H1 (cell line): ENCODE data around the gene PNCK. TPM values are rescaled to one million over a fixed set of nuclear protein-coding genes. Genes with fewer than 3 reads are reported as not detected.
"Not testable (repeated sequence)": the region's sequence is repeated elsewhere in the genome, so short reads cannot be mapped to it uniquely, and the experiment has no call there.

Source experiments
- CTCF ChIA-PET: fragments of 300-600 bp; sonication (Branson Sonifier 250); formaldehyde crosslinking; loops from one replicate; lab custom pipeline; 2021; ENCODE audit not compliant: partially characterized antibody; lab: Charles Lee
- POLR2A ChIA-PET: fragments of 300-600 bp; sonication (Branson Sonifier 250); formaldehyde crosslinking; loops from one replicate; lab custom pipeline; 2021; ENCODE audit warnings: inconsistent platforms; ENCODE audit not compliant: partially characterized antibody; lab: Charles Lee
- DNase-seq, 2 experiments: peaks; one replicate each; pipeline versions ENCODE4 v3.0.0 to v3.0.0-alpha.2; 2010 to 2022; ENCODE audit warnings: low spot score in 2 of 2, low read depth in 1 of 2, mixed read lengths in 1 of 2
- FAIRE-seq: peaks from 2 replicates; lab custom pipeline; 2011; peaks lifted over from hg19 to GRCh38; lab: Jason Lieb, UNC
- H2AFZ ChIP-seq: 2 replicates; pipeline ENCODE4 v1.8.1; 2012; ENCODE audit warnings: low read length, inconsistent platforms
- H2AK5ac ChIP-seq: 2 replicates; pipeline ENCODE4 v1.6.1; 2013; ENCODE audit warnings: low read depth, low read length
- H2BK120ac ChIP-seq: replicated peaks from 2 replicates; pipeline ENCODE3; 2013; ENCODE audit warnings: low read depth, low read length, inconsistent platforms
- H2BK12ac ChIP-seq: 2 replicates; pipeline ENCODE4 v1.6.1; 2013; ENCODE audit warnings: low read depth, low read length
- H2BK15ac ChIP-seq: 2 replicates; pipeline ENCODE4 v1.6.1; 2013; ENCODE audit warnings: low read length
- H2BK20ac ChIP-seq: 2 replicates; pipeline ENCODE4 v1.6.1; 2013; ENCODE audit warnings: low read length
- H2BK5ac ChIP-seq: 2 replicates; pipeline ENCODE4 v1.6.1; 2013; ENCODE audit warnings: low read depth, low read length
- H3K14ac ChIP-seq: 2 replicates; pipeline ENCODE4 v1.6.1; 2013; ENCODE audit warnings: inconsistent platforms; ENCODE audit not compliant: insufficient read length
- H3K18ac ChIP-seq: 2 replicates; pipeline ENCODE4 v1.6.1; 2013; ENCODE audit warnings: low read length; ENCODE audit errors: extremely low read depth
- H3K23ac ChIP-seq: 2 replicates; pipeline ENCODE4 v1.6.1; 2013; ENCODE audit warnings: inconsistent platforms; ENCODE audit not compliant: insufficient read length
- H3K23me2 ChIP-seq: 2 replicates; pipeline ENCODE4 v1.6.1; 2013; ENCODE audit warnings: low read depth, low read length
- H3K27ac ChIP-seq: 2 replicates; pipeline ENCODE4 v1.6.1; 2011; ENCODE audit warnings: low read depth, low read length, inconsistent platforms
- H3K27me3 ChIP-seq, 4 experiments: replicated peaks in 1 of 4; 1 replicate in 1 of 4; 2 replicates in 3 of 4; pipeline versions ENCODE4 v1.6.1 to v1.8.1; 2011 to 2013; ENCODE audit warnings: low read length in 3 of 4, mild to moderate bottlenecking in 3 of 4, inconsistent platforms in 2 of 4, mixed read lengths in 2 of 4, moderate library complexity in 1 of 4; ENCODE audit not compliant: control insufficient read depth in 3 of 4, insufficient read depth in 3 of 4; ENCODE audit errors: extremely low read depth in 1 of 4
- H3K36me3 ChIP-seq, 4 experiments: 2 replicates each; pipeline versions ENCODE4 v1.6.1 to v1.8.1; 2011 to 2013; ENCODE audit warnings: mild to moderate bottlenecking in 4 of 4, low read length in 3 of 4, moderate library complexity in 2 of 4, control low read depth in 1 of 4, inconsistent platforms in 1 of 4; ENCODE audit not compliant: insufficient read depth in 4 of 4, control insufficient read depth in 2 of 4
- H3K4ac ChIP-seq: replicated peaks from 2 replicates; pipeline ENCODE3; 2013; ENCODE audit warnings: low read length, low read depth, mixed read lengths, inconsistent platforms; ENCODE audit not compliant: insufficient read length
- H3K4me1 ChIP-seq, 4 experiments: replicated peaks in 1 of 4; 1 replicate in 1 of 4; 2 replicates in 3 of 4; pipeline versions ENCODE4 v1.6.1 to v1.8.1; 2011 to 2013; ENCODE audit warnings: low read length in 3 of 4, inconsistent platforms in 2 of 4, mixed read lengths in 1 of 4; ENCODE audit not compliant: insufficient read depth in 4 of 4, control insufficient read depth in 3 of 4
- H3K4me2 ChIP-seq, 2 experiments: 2 replicates each; pipeline versions ENCODE4 v1.6.1 to v1.8.1; 2011 to 2013; ENCODE audit warnings: low read depth in 2 of 2, low read length in 2 of 2, control low read depth in 1 of 2, inconsistent platforms in 1 of 2, mild to moderate bottlenecking in 1 of 2; ENCODE audit not compliant: insufficient read depth in 1 of 2
- H3K4me3 ChIP-seq, 4 experiments: fragments of 200-600, 300-600 bp in 1 of 4; sonication (generic), shearing (Covaris generic), sonication (Bioruptor Twin) in 1 of 4; 2 replicates each; pipeline versions ENCODE4 v1.5.1 to v1.8.1; 2011 to 2016; ENCODE audit warnings: low read length in 4 of 4, low read depth in 3 of 4, control low read depth in 2 of 4, inconsistent platforms in 2 of 4, mild to moderate bottlenecking in 2 of 4, mixed read lengths in 1 of 4, moderate library complexity in 1 of 4; ENCODE audit not compliant: insufficient read depth in 2 of 4; ENCODE audit errors: extremely low read depth in 1 of 4
- H3K56ac ChIP-seq: replicated peaks from 2 replicates; pipeline ENCODE3; 2013; ENCODE audit warnings: low read depth, mild to moderate bottlenecking, mixed read lengths, low read length, inconsistent platforms; ENCODE audit not compliant: insufficient read length
- H3K79me1 ChIP-seq: 2 replicates; pipeline ENCODE4 v1.6.1; 2013; ENCODE audit warnings: low read depth, low read length, control low read depth
- H3K79me2 ChIP-seq, 2 experiments: 2 replicates each; pipeline versions ENCODE4 v1.6.1 to v1.8.1; 2012 to 2013; ENCODE audit warnings: low read length in 2 of 2, mild to moderate bottlenecking in 2 of 2, inconsistent platforms in 1 of 2; ENCODE audit not compliant: insufficient read depth in 2 of 2, control insufficient read depth in 1 of 2
- H3K9ac ChIP-seq, 4 experiments: replicated peaks in 1 of 4; 1 replicate in 1 of 4; 2 replicates in 3 of 4; pipeline versions ENCODE4 v1.6.1 to v1.8.1; 2011 to 2013; ENCODE audit warnings: low read depth in 3 of 4, low read length in 3 of 4, control low read depth in 2 of 4, mild to moderate bottlenecking in 2 of 4, moderate library complexity in 2 of 4, inconsistent platforms in 1 of 4; ENCODE audit errors: extremely low read depth in 1 of 4
- H3K9me3 ChIP-seq, 2 experiments: 2 replicates each; pipeline versions ENCODE4 v1.6.1 to v1.8.1; 2012 to 2013; ENCODE audit warnings: mild to moderate bottlenecking in 2 of 2, moderate library complexity in 2 of 2, control low read depth in 1 of 2, inconsistent platforms in 1 of 2, low read depth in 1 of 2, low read length in 1 of 2, mixed read lengths in 1 of 2; ENCODE audit not compliant: insufficient read depth in 2 of 2
- H4K20me1 ChIP-seq, 2 experiments: replicated peaks in 1 of 2; 2 replicates each; pipeline versions ENCODE3 to v1.8.1; 2011 to 2013; ENCODE audit warnings: inconsistent platforms in 2 of 2, low read length in 2 of 2, mild to moderate bottlenecking in 1 of 2; ENCODE audit not compliant: insufficient read depth in 2 of 2, control insufficient read depth in 1 of 2
- H4K5ac ChIP-seq: 2 replicates; pipeline ENCODE4 v1.6.1; 2013; ENCODE audit warnings: low read length, low read depth, mixed read lengths, inconsistent platforms; ENCODE audit not compliant: insufficient read length
- H4K8ac ChIP-seq: 2 replicates; pipeline ENCODE4 v1.8.0; 2013; ENCODE audit warnings: mild to moderate bottlenecking, moderate library complexity, low read length, inconsistent platforms; ENCODE audit not compliant: insufficient read depth; ENCODE audit errors: extremely low read depth
- H4K91ac ChIP-seq: replicated peaks from 2 replicates; pipeline ENCODE3; 2013; ENCODE audit warnings: low read length, mixed read lengths, inconsistent platforms; ENCODE audit not compliant: insufficient read length
- WGBS, 2 experiments: shearing (Covaris generic) in 1 of 2; methylation state at CpG; one replicate each; pipeline versions ENCODE4 v1.1.6 to v1.1.7; 2013 to 2015; ENCODE audit warnings: low lambda C conversion rate in 2 of 2, mixed read lengths in 2 of 2, inconsistent platforms in 1 of 2, low coverage in 1 of 2, missing lambda C conversion rate in 1 of 2; ENCODE audit not compliant: insufficient replicate concordance in 2 of 2, insufficient coverage in 1 of 2, insufficient read length in 1 of 2; ENCODE audit errors: extremely low coverage in 1 of 2, missing lambda C conversion rate in 1 of 2; 5-methylcytosine and 5-hydroxymethylcytosine counted together
- polyA plus RNA-seq, 7 experiments: library from polyadenylated mRNA; depleted of rRNA in 3 of 7; stranded (reverse) in 5 of 7; unstranded in 2 of 7; fragments of >200 nt in 5 of 7; fragments of 200-250 nt in 2 of 7; gene quantifications; 1 replicate in 5 of 7; 2 replicates in 1 of 7; 4 replicates in 1 of 7; pipeline versions ENCODE4 v1.2.1 to v1.2.3, GENCODE V29; 2011 to 2013; ENCODE audit warnings: missing spikeins in 2 of 7, mixed read lengths in 2 of 7
- total RNA-seq: library from RNA; stranded (reverse); fragmentation: NEBNext Ultra II Directional; extraction: Animal tissue kit (Norgen Biotek cat#: 25700); gene quantifications from 2 replicates; pipeline ENCODE4 v1.2.1, GENCODE V29; 2021

The PNCK gene
- total and polyA plus RNA-seq, 2 of the 8 experiments (the other 6 are each of a cell fraction or from before 2014, with no cell fraction given): 6.2 to 6.3 TPM

- H2AFZ ChIP-seq, H3K4ac ChIP-seq, H4K8ac ChIP-seq, H2BK20ac ChIP-seq, H3K18ac ChIP-seq, H3K27ac ChIP-seq, H2BK5ac ChIP-seq, H2AK5ac ChIP-seq, H3K4me1 ChIP-seq, H2BK12ac ChIP-seq, FAIRE-seq, H3K79me2 ChIP-seq, H4K5ac ChIP-seq, H3K9me3 ChIP-seq, H2BK15ac ChIP-seq, H3K4me3 ChIP-seq, H3K79me1 ChIP-seq, H3K23me2 ChIP-seq, H2BK120ac ChIP-seq, H3K56ac ChIP-seq, H4K91ac ChIP-seq, H3K4me2 ChIP-seq, H3K14ac ChIP-seq, H4K20me1 ChIP-seq, DNase-seq, H3K27me3 ChIP-seq, H3K9ac ChIP-seq, H3K23ac ChIP-seq: not testable (repeated sequence)
- peaks cover 0 to 36% (median 9%) of the 10 kb centered on the region in 4 experiments; a peak in 6 of 8 replicates for H3K36me3 ChIP-seq
- WGBS, 2 experiments: 93% methylated on average over 10 of the region's 16 CpGs; no CpG with 5 or more reads in 1 of the 2 experiments
- CTCF ChIA-PET: interaction anchor here (1.0 to 2.5 kb wide), 3 partner anchors 9 to 30 kb away, joined by 3 to 10 read pairs (median 5); partner anchors contain the start of gene SLC6A8
- POLR2A ChIA-PET: interaction anchor here (0.6 to 1.9 kb wide), 4 partner anchors 9 to 225 kb away, joined by 3 to 11 read pairs (median 4); no protein-coding TSS in a partner anchor
Measured at GRCh38 chrX:153699210-153699783, 25.7 kb upstream of the PNCK start.
